H9 (cell line): ENCODE measurements around the gene B3GNT5. TPM values are rescaled to one million over a fixed set of nuclear protein-coding genes. Genes with fewer than 3 reads are reported as not detected.

Experiments used
- DNase-seq: peaks from one replicate; pipeline ENCODE4 v3.0.0-alpha.2; 2017
- H2AFZ ChIP-seq: one replicate; pipeline ENCODE4 v1.6.1; 2013; ENCODE audit warnings: mild to moderate bottlenecking, low read length, control low read depth, moderate library complexity
- H2AK5ac ChIP-seq: 2 replicates; pipeline ENCODE4 v1.6.1; 2013; ENCODE audit warnings: low read length, control low read depth, mixed read lengths; ENCODE audit not compliant: insufficient read length
- H2BK120ac ChIP-seq: one replicate; pipeline ENCODE4 v1.6.1; 2013; ENCODE audit warnings: low read depth, mild to moderate bottlenecking, low read length, control low read depth, inconsistent platforms; ENCODE audit not compliant: poor library complexity, severe bottlenecking
- H2BK12ac ChIP-seq: 2 replicates; pipeline ENCODE4 v1.6.1; 2013; ENCODE audit warnings: low read length, control low read depth, mixed read lengths, low read depth; ENCODE audit not compliant: insufficient read length
- H2BK15ac ChIP-seq: 2 replicates; pipeline ENCODE4 v1.6.1; 2013; ENCODE audit warnings: low read depth, low read length, control low read depth
- H2BK20ac ChIP-seq: one replicate; pipeline ENCODE4 v1.6.1; 2013; ENCODE audit warnings: low read depth, mild to moderate bottlenecking, low read length, control low read depth, inconsistent platforms; ENCODE audit not compliant: poor library complexity, severe bottlenecking
- H2BK5ac ChIP-seq: 2 replicates; pipeline ENCODE4 v1.6.1; 2013; ENCODE audit warnings: low read length, control low read depth, mixed read lengths; ENCODE audit not compliant: insufficient read length
- H3K14ac ChIP-seq: 2 replicates; pipeline ENCODE4 v1.6.1; 2013; ENCODE audit warnings: low read length, control low read depth; ENCODE audit not compliant: insufficient read depth
- H3K18ac ChIP-seq: 2 replicates; pipeline ENCODE4 v1.6.1; 2013; ENCODE audit warnings: low read depth, mild to moderate bottlenecking, mixed read lengths, low read length, control low read depth; ENCODE audit not compliant: insufficient read length
- H3K23ac ChIP-seq: 2 replicates; pipeline ENCODE4 v1.6.1; 2013; ENCODE audit warnings: low read length, control low read depth, mixed read lengths, low read depth; ENCODE audit not compliant: insufficient read length
- H3K23me2 ChIP-seq: 2 replicates; pipeline ENCODE4 v1.6.1; 2013; ENCODE audit warnings: low read depth, mild to moderate bottlenecking, mixed read lengths, low read length, control low read depth; ENCODE audit not compliant: insufficient read length, poor library complexity, severe bottlenecking
- H3K27ac ChIP-seq: 2 replicates; pipeline ENCODE4 v1.5.1; 2013; ENCODE audit warnings: low read length, control low read depth, mixed read lengths, low read depth; ENCODE audit not compliant: insufficient read length
- H3K27me3 ChIP-seq: 2 replicates; pipeline ENCODE4 v1.6.1; 2013; ENCODE audit warnings: low read length, control low read depth, inconsistent platforms; ENCODE audit not compliant: insufficient read depth
- H3K4ac ChIP-seq: 2 replicates; pipeline ENCODE4 v1.6.1; 2013; ENCODE audit warnings: low read depth, mild to moderate bottlenecking, control low read depth, inconsistent platforms, low read length, moderate library complexity
- H3K4me1 ChIP-seq: 2 replicates; pipeline ENCODE4 v1.6.1; 2013; ENCODE audit warnings: low read length, control low read depth, inconsistent platforms; ENCODE audit not compliant: insufficient read depth
- H3K4me2 ChIP-seq: 2 replicates; pipeline ENCODE4 v1.6.1; 2013; ENCODE audit warnings: low read length, control low read depth, mixed read lengths; ENCODE audit not compliant: insufficient read length, insufficient read depth
- H3K56ac ChIP-seq: 2 replicates; pipeline ENCODE4 v1.6.1; 2013; ENCODE audit warnings: low read depth, mild to moderate bottlenecking, mixed read lengths, low read length, control low read depth; ENCODE audit not compliant: insufficient read length
- H3K79me1 ChIP-seq: 2 replicates; pipeline ENCODE4 v1.6.1; 2013; ENCODE audit warnings: low read depth, mild to moderate bottlenecking, moderate library complexity, low read length, control low read depth, inconsistent platforms; ENCODE audit not compliant: insufficient read depth, poor library complexity, severe bottlenecking
- H3K79me2 ChIP-seq: 2 replicates; pipeline ENCODE4 v1.6.1; 2013; ENCODE audit warnings: low read length, control low read depth, inconsistent platforms; ENCODE audit not compliant: insufficient read depth
- H3K9ac ChIP-seq: 2 replicates; pipeline ENCODE4 v1.6.1; 2013; ENCODE audit warnings: low read length, control low read depth, mixed read lengths; ENCODE audit not compliant: insufficient read length; ENCODE audit errors: extremely low read depth
- H3K9me3 ChIP-seq: one replicate; pipeline ENCODE4 v1.6.1; 2013; ENCODE audit warnings: low read depth, low read length, inconsistent platforms; ENCODE audit not compliant: control insufficient read depth
- H3T11ph ChIP-seq: one replicate; pipeline ENCODE4 v1.6.1; 2013; ENCODE audit warnings: mild to moderate bottlenecking, low read length, control low read depth, inconsistent platforms
- H4K20me1 ChIP-seq: one replicate; pipeline ENCODE4 v1.6.1; 2013; ENCODE audit not compliant: control insufficient read depth, insufficient read length, insufficient read depth
- H4K5ac ChIP-seq: 2 replicates; pipeline ENCODE4 v1.6.1; 2013; ENCODE audit warnings: low read depth, mild to moderate bottlenecking, mixed read lengths, low read length, control low read depth; ENCODE audit not compliant: insufficient read length
- H4K8ac ChIP-seq: replicated peaks from 2 replicates; pipeline ENCODE4 v1.6.1; 2013; ENCODE audit warnings: low read length, control low read depth, mixed read lengths, low read depth; ENCODE audit not compliant: insufficient read length
- H4K91ac ChIP-seq: 2 replicates; pipeline ENCODE4 v1.6.1; 2013; ENCODE audit warnings: low read depth, mild to moderate bottlenecking, moderate library complexity, mixed read lengths, low read length, control low read depth; ENCODE audit not compliant: insufficient read length
- H3K27ac Mint-ChIP-seq, 3 experiments: 2 replicates in 2 of 3; 3 replicates in 1 of 3; pipeline ENCODE4 v1.8.0; 2020 to 2021; ENCODE audit warnings: mixed read lengths in 3 of 3, mild to moderate bottlenecking in 1 of 3, moderate library complexity in 1 of 3
- H3K27me3 Mint-ChIP-seq: 2 replicates; pipeline ENCODE4 v1.8.0; 2021; ENCODE audit warnings: low read depth, mild to moderate bottlenecking, moderate library complexity, mixed read lengths
- H3K36me3 Mint-ChIP-seq, 3 experiments: 2 replicates in 2 of 3; 3 replicates in 1 of 3; pipeline ENCODE4 v1.8.0; 2020 to 2021; ENCODE audit warnings: low read depth in 3 of 3, mixed read lengths in 3 of 3; ENCODE audit not compliant: insufficient read depth in 1 of 3
- H3K4me1 Mint-ChIP-seq, 2 experiments: 2 replicates each; pipeline ENCODE4 v1.8.0; 2020; ENCODE audit warnings: mixed read lengths in 2 of 2
- H3K4me3 Mint-ChIP-seq, 2 experiments: 2 replicates in 1 of 2; 3 replicates in 1 of 2; pipeline ENCODE4 v1.8.0; 2020 to 2021; ENCODE audit warnings: mild to moderate bottlenecking in 2 of 2, mixed read lengths in 2 of 2, moderate library complexity in 1 of 2
- H3K9me3 Mint-ChIP-seq, 2 experiments: 2 replicates in 1 of 2; 3 replicates in 1 of 2; pipeline ENCODE4 v1.8.0; 2020; ENCODE audit warnings: mild to moderate bottlenecking in 2 of 2, mixed read lengths in 2 of 2, moderate library complexity in 1 of 2
- CTCF ChIP-seq: fragments of 200-600 bp; sonication (generic); conservative IDR thresholded peaks from 3 replicates; pipeline ENCODE4 v1.8.0; 2021; ENCODE audit warnings: antibody characterized with exemption, mild to moderate bottlenecking
- WGBS: extraction: QIAGEN DNeasy Blood & Tissue Kit; methylation state at CpG from one replicate; pipeline ENCODE4 v1.1.7; 2013; ENCODE audit warnings: missing lambda C conversion rate, low lambda C conversion rate, mixed read lengths; ENCODE audit not compliant: insufficient read length; ENCODE audit errors: extremely low coverage; 5-methylcytosine and 5-hydroxymethylcytosine counted together
- total RNA-seq: library from RNA; stranded (reverse); gene quantifications from 2 replicates; pipeline ENCODE4 v1.2.1, GENCODE V29; 2021

Gene B3GNT5
- total RNA-seq, 1 experiment from 2014 or later = 7.3 TPM

DNA sequence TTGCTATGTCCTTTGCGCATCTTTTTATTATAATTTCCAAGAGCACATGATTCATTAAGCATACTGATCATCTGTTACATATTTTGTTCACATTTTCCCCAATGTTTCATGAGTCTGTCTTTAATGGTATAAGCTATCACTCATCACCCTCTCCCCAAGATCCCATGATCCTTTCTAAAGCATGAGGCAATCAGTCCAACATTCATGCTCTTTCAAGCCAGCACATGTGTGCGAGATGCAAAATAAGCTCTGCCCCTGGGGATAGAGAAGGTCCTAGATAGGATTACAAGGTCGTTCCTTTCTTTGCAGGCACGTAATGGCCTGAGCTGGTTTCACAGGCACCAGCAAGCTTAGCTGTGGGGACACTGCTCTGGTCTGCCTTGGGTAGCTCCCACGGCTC is 32.2 kb upstream of the B3GNT5 start:
- Histone ChIP-seq H2BK15ac (no peak overlapping the region), H3K23ac (no peak overlapping the region), H2BK120ac (no peak overlapping the region), H3K18ac (no peak overlapping the region), H4K5ac (no peak overlapping the region), H3K79me2 (no peaks in the 10 kb centered on the region), H3K14ac (no peak overlapping the region), H2BK20ac (no peak overlapping the region), H3K9me3 (no peaks in the 10 kb centered on the region), H2BK5ac (no peak overlapping the region), H3K56ac (no peak overlapping the region), H4K20me1 (no peaks in the 10 kb centered on the region), H3K4ac (no peak overlapping the region), H3K4me1 (no peaks in the 10 kb centered on the region), H3K23me2 (no peaks in the 10 kb centered on the region), H3K27ac (no peak overlapping the region), H4K8ac (no peak overlapping the region), H2BK12ac (no peak overlapping the region), H3K4me2 (no peak overlapping the region), H3T11ph (no peak overlapping the region), H2AK5ac (no peak overlapping the region), H2AFZ (no peak overlapping the region), H3K9ac (no peak overlapping the region), H3K27me3 (no peaks in the 10 kb centered on the region), H4K91ac (no peak overlapping the region), H3K79me1 (no peaks in the 10 kb centered on the region)
- TF ChIP-seq CTCF = no peak
- H3K4me1 Mint-ChIP-seq = peaks cover 4 to 5% of the 10 kb centered on the region in 2 experiments; a peak in 3 of 4 replicates
- no peak for DNase-seq
- no peaks in the 10 kb centered on the region for H3K9me3 Mint-ChIP-seq
- no peaks in the 10 kb centered on the region for H3K27me3 Mint-ChIP-seq
- no peak overlapping the region for H3K27ac Mint-ChIP-seq
- no peaks in the 10 kb centered on the region for H3K36me3 Mint-ChIP-seq
- H3K4me3 Mint-ChIP-seq = no peak overlapping the region
- WGBS = no CpG with 5 or more reads among the region's 5 CpGs
